Right ventricle myocardium inferior (tissue), 1 donor: ENCODE results near the gene ZNF284. TPM values are rescaled to one million over a fixed set of nuclear protein-coding genes. Genes with fewer than 3 reads are reported as not detected.
"Not testable (repeated sequence)": the region's sequence is repeated elsewhere in the genome, so short reads cannot be mapped to it uniquely, and the experiment has no call there.

ENCODE experiments used
- ATAC-seq: fragments of 200-7000 bp; cut with Tn5 transposase; one replicate; pipeline ENCODE4 v1.9.1; 2020; ENCODE audit warnings: mild to moderate bottlenecking, moderate library complexity
- DNase-seq: peaks from one replicate; pipeline ENCODE4 v3.0.0; 2021; ENCODE audit errors: missing footprints
- intact Hi-C: fragments of 100-400 bp; cut with DNase I; formaldehyde crosslinking; loops from one replicate; pipeline ENCODE4 v1.11.0; 2022
- total RNA-seq: library from RNA; stranded (reverse); fragmentation: NEBNext Ultra II Directional; extraction: Animal tissue kit (Norgen Biotek cat#: 25700); gene quantifications from one replicate; pipeline ENCODE4 v1.2.1, GENCODE V29; 2021
- donor health status: DM: no; HTN: yes; CAD: no; lungs with severe emphysema.

The ZNF284 gene
- total RNA-seq, 1 donor from 2014 or later = 1.7 TPM

- peak; percentile 93 for DNase-seq
- intact Hi-C loops = loop anchor here (1.0 to 2.0 kb wide), 2 partner anchors 19 to 21 kb away; partner anchors contain the start of genes ZNF225 and ZNF284
- peak; percentile 98 for ATAC-seq
Measured at GRCh38 chr19:44093931-44094765, 22.2 kb downstream of the ZNF284 start, which contains the start of gene ZNF224. Gene ZNF224, plus strand, starts transcription at chr19:44094361. Its CDS starts 3,513 bp downstream, at chr19:44097874.

GRCh38 chr19:44107751-44108150 is 35.8 kb downstream of the ZNF284 start:
- intact Hi-C loops = no loop called here
- no peak for DNase-seq
- no peak for ATAC-seq

- ATAC-seq (no peak), DNase-seq (no peak)
- intact Hi-C loops = no loop called here
Measured at GRCh38 chr19:44109458-44109857, 37.5 kb downstream of the ZNF284 start.

- DNase-seq = no peak
- ATAC-seq = no peak
- intact Hi-C loops = loop anchor here (1.0 to 10.0 kb wide), 5 partner anchors 14 to 193 kb away; partner anchors contain the start of genes ZNF226, ZNF234 and ZNF235
Measured at GRCh38 chr19:44111910-44112463, 40.0 kb downstream of the ZNF284 start.

GRCh38 chr19:44112802-44113137 is 40.8 kb downstream of the ZNF284 start:
- ATAC-seq = no peak
- intact Hi-C loops = loop anchor here (1.0 to 10.0 kb wide), 6 partner anchors 14 to 192 kb away; partner anchors contain the start of genes ZNF224, ZNF226, ZNF234 and ZNF235
- DNase-seq = no peak

GRCh38 chr19:44113138-44113783 is 41.3 kb downstream of the ZNF284 start, which contains the start of gene ZNF225:
Gene ZNF225, plus strand, starts transcription at chr19:44113399. Its CDS starts 2,429 bp downstream, at chr19:44115828.
- intact Hi-C loops = loop anchor here (1.0 to 10.0 kb wide), 5 partner anchors 19 to 192 kb away; partner anchors contain the start of genes ZNF224, ZNF226, ZNF234 and ZNF235
- ATAC-seq (peak; percentile 100), DNase-seq (peak; percentile 95)

GRCh38 chr19:44113784-44114390 is 41.9 kb downstream of the ZNF284 start:
- intact Hi-C loops = loop anchor here (1.0 to 10.0 kb wide), 5 partner anchors 20 to 191 kb away; partner anchors contain the start of genes ZNF224, ZNF226, ZNF234 and ZNF235
- DNase-seq (no peak), ATAC-seq (no peak)

- ATAC-seq, intact Hi-C loops, DNase-seq: not testable (repeated sequence)
Measured at GRCh38 chr19:44121162-44121561, 49.2 kb downstream of the ZNF284 start.

- intact Hi-C loops = no loop called here
- DNase-seq (no peak), ATAC-seq (no peak)
Measured at GRCh38 chr19:44131955-44132354, 60.0 kb downstream of the ZNF284 start.

Other genes starting within 250 kb of the ZNF284 start
- gene ZNF283, start 244.8 kb upstream of the ZNF284 start, total RNA-seq = 11.1 TPM
- gene ZNF404, start 188.2 kb upstream of the ZNF284 start, total RNA-seq = 7.6 TPM
- 7.8 TPM for gene ZNF45, start 136.9 kb upstream of the ZNF284 start, total RNA-seq
- gene ZNF221, start 120.9 kb upstream of the ZNF284 start, total RNA-seq = 3.9 TPM
- 7.6 TPM for gene ZNF155, start 88.0 kb upstream of the ZNF284 start, total RNA-seq
- 2.1 TPM for gene ZNF230, start 69.2 kb upstream of the ZNF284 start, total RNA-seq
- gene ZNF222, start 46.8 kb upstream of the ZNF284 start, total RNA-seq = 2.6 TPM
- gene ZNF223, start 20.1 kb upstream of the ZNF284 start, total RNA-seq = 2.4 TPM
- 10.2 TPM for gene ZNF224, start 22.2 kb downstream of the ZNF284 start, total RNA-seq
- gene ZNF225, start 41.2 kb downstream of the ZNF284 start, total RNA-seq = 3.0 TPM
- 9.4 TPM for gene ZNF234, start 69.4 kb downstream of the ZNF284 start, total RNA-seq
- 15.7 TPM for gene ZNF226, start 92.9 kb downstream of the ZNF284 start, total RNA-seq
- gene ZNF227, start 140.4 kb downstream of the ZNF284 start, total RNA-seq = 13.1 TPM
- gene ZNF233, start 187.7 kb downstream of the ZNF284 start, total RNA-seq = 6.4 TPM
- gene ZNF235, start 232.9 kb downstream of the ZNF284 start, total RNA-seq = 4.2 TPM